HG02623 (cell line): Measurements from ENCODE around the gene B3GALT6.

Source experiments
- ATAC-seq: cut with Tn5 transposase; IDR thresholded peaks from one replicate; pipeline ENCODE4 v1.9.1; 2021; ENCODE audit warnings: moderate library complexity; ENCODE audit not compliant: unreplicated experiment

Gene B3GALT6

GRCh38 chr1:1200876-1201810 is 30.9 kb upstream of the B3GALT6 start:
- ATAC-seq, result no peak

GRCh38 chr1:1202831-1203560 is 29.0 kb upstream of the B3GALT6 start:
- no peak for ATAC-seq

- no peak for ATAC-seq
Measured at GRCh38 chr1:1203561-1204424, 28.2 kb upstream of the B3GALT6 start.

DNA sequence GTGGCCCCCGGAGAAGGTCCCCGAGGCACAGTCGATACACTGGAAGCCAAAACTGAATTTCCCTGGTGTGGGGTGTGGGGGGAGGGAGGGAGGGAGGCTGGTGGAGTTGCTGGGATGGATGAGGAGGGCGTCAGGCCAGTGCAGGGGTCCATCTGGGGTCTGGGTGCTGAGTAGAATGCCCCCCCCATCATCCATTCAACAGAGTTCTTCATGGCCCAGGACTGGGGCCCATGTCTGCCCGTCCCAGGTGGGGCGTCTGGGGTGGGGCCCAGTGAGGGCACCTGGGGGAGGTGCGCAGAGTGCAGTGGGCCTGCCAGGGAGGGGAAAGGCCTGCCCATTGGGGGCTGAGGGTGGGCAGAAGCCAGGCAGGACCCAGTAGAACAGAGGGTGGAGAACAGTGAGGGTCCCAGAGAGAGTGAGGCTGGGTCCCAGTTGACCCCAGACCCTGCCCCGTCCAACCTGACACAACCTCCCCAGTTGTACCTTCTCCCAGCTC is 27.6 kb upstream of the B3GALT6 start:
- no peak for ATAC-seq

DNA sequence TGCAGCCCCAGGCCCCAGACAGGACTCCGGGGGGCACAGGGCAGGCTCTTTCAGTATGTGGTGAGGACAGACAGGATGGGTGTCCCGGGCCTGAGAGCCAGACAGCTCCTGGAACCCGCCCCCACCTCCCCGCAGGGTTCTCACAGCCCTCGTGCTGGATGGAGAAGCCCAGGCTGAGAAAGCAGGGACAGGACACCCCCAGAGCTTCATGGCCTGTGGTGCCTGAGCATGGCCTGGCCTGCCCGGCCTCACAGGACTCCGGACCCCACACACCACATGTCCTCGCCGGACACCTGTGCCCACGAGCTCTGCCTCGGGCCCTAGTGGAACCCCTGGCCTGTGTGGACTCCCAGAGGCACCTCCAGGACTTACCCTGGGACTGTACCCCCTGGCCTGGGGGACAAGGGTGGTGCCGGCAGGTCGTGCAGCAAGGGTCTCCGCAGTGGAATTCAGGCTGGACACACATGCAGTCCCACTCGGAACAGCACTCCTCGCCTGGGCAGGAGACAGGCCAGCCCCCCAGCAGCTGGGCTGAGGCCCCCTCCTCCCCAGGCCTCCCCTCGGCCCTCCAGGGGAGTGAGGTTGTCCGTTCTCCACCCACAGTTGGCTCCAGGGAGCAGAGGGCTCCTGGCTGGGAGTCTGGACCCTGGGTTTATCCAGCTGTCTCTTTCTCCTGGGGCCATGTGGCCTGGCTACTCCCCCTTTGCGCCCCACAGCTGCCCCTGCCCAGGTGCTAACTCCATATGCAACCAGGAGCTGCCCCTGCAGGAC is 26.9 kb upstream of the B3GALT6 start:
- no peak for ATAC-seq

- ATAC-seq, result no peak
Measured at GRCh38 chr1:1205769-1206375, 26.2 kb upstream of the B3GALT6 start.

DNA sequence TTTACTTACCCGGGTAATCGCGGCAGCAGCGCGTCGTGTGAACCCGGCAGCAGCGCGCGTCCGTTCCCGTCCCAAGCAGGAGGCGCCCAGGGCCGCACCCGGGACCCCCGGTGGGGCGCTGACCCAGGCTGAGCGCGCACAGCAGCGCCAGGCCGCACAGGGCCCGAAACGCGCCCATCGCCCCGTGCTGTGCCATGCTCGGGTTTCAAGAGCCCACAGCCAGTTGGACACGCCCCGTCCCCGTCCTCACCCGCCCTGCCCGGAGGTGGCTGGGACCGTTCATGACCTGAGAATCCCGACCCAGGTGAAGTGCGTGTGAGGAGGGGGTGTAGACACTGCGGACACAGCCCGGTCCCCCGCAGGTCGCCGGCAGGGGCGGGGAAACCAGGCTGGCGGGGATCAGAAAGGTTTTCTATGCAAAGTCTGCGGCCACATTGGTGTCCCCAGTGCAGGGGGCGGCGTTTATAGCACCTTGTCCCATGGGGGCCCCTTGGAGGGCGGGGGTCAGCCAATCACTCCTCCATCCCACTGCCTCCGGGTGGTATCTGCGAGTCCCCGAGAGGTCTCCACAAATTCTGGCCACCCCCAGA is 25.6 kb upstream of the B3GALT6 start, which contains the start of gene TNFRSF18:
TSS of gene TNFRSF18 (minus strand) at position 217 of the 590 bp plus-strand sequence. CDS start at position 196, 21 bp downstream.
- ATAC-seq, result peak; percentile 31

DNA sequence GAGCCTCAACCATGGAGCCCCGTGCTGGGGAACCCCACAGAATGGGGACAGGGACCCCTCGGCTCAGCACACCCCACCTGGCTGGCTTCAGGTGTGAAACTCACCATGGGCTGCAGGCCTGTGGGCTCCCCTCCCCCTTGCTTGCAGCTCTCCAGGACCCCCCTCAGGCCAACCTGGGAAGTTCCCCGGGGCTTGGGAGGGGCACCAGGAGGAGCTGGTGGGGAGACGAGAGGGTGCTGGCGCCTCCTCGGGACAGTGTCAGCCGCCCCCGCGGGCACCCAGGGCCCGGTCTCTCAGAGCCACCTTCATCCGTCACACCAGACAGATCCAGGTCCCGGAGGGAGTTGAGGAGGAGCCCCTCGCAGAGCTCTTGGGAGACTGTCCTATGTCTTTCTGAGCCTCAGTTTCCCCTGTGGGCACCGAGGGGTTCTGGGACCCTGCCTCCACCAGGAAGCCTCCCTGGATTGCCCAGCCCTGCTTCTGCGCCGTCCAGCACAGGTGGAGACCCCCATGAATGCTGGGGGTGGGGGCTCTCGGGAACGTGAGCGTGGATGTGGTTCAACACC is 25.0 kb upstream of the B3GALT6 start:
- no peak for ATAC-seq

DNA sequence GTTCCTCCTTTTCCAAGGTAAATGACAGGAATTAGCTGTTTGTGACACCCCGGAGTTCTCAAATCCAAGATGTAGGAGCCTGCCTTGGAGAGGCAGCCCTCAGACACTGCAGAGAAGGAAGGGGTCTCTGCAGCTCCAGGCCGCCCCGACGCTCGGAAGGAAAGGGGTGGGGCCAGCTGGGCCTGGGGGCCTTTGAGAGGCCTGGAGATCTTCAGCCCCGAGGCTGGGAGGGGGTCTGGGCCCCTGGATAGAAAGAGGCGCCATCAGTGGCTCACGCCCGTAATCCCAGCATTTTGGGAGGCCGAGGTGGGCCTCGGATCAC is 24.5 kb upstream of the B3GALT6 start:
- no peak for ATAC-seq

DNA sequence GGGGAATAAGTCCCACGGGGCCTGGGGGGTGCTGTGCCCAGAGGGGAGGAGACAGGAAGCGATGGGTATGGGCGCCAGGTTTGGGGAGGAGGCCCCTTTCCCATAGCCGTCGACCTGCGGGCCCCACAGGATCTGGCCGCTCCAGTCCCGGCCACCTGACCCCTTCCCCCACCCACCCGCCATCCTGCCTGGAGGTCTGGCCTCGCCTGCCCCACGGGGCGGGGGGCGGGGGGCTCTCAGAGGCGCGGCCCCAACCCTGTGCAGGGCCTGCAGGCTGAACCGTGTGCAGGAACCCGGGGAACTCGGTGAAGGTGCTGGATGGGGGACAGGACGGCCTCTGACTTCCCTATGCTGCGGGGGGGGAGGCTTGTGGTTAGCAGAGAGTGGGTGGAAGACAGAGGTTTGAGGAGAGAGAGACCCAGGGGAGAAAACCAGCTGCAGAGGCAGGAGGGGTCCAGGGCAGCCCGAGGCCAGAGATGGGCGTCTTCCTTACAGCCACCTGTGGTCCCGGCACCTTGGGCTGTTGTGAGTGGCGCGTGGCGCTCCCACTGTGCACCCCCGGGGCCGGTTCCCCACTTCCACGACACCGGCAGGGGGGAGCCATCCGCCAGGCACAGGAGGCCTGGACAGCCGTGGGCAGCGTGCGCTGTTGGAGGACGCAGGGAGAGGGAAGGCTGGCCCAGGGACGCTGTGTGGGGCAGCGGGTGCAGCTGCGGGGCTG is 23.2 kb upstream of the B3GALT6 start:
- ATAC-seq, result no peak

DNA sequence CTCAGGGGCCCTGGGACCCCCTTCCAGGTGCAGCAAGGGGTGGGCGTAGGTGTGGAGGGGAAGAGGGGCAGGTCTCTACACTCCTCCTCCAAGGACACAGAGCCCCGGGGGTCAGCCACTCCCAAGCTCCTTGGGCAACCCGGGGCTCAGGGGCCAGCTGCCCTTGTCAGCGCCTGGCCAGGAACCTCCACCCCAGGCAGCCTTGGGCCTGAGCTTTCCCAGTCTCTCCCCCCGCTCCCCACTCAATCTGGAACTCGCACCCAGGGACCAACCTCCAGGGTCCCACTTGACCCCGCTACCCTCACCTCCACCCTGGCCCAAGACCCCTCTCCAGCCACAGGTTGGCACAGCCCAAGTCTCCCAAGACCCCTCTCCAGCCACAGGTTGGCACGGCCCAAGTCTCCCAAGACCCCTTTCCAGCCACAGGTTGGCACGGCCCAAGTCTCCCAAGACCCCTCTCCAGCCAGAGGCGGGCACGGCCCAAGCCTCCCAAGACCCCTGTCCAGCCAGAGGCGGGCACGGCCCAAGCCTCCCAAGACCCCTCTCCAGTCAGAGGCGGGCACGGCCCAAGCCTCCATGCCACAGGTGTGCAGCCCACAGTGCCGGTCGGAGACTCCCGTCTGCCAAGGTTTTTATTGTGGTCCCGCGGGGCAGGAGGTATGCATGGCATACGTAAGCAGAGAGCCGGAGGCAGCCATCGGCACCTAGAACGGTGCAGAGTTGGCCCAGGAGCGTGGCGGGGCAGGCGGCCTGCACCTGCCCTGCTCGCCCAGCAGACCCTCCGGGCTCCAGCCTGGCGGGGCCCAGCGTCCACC is 21.1 kb upstream of the B3GALT6 start:
- no peak for ATAC-seq

DNA sequence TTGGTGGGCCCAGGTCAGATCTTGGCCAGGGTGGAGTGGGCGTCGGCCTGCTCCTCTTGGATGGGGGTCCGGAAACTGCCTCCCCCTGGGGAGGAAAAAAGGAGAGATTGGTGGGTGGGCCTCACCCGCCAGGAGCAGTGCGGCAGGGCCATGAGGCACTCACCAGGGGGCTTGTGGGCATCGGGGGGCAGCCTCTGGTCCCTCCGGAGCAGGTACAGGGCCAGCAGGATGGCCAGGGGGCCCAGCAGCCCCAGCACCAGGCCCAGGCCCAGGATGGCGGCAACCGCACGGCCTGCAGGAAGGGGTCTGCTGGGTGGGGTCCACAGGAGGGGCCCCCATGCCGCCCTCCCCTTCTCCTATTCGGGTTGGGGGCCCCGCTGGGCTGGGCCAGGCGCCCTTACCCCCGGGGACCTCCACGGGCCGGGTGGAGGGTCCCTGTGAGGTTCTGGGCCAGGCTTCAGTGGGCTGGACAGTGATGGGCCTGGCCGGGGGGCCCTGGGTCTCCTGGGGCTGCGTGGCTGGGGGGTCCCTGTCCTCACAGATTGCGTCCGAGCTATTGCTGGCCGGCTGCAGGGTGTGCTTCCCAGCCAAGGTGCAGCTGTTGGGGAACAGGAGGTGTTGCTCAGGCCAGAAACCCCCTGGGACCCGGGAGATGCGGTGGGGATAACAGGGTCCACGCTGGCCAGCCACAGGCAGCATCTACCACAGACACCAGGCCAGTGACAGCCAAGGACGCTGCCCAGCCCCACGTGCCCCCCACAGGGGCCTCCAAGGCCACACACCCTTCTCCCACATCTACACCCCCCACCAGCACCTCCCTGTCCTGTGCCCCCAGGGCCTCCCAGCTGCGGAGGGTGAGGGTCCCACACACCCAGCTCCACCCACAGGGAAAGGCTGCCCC is 20.2 kb upstream of the B3GALT6 start:
- ATAC-seq, result no peak

GRCh38 chr1:1212780-1213344 is 19.2 kb upstream of the B3GALT6 start:
- no peak for ATAC-seq

DNA sequence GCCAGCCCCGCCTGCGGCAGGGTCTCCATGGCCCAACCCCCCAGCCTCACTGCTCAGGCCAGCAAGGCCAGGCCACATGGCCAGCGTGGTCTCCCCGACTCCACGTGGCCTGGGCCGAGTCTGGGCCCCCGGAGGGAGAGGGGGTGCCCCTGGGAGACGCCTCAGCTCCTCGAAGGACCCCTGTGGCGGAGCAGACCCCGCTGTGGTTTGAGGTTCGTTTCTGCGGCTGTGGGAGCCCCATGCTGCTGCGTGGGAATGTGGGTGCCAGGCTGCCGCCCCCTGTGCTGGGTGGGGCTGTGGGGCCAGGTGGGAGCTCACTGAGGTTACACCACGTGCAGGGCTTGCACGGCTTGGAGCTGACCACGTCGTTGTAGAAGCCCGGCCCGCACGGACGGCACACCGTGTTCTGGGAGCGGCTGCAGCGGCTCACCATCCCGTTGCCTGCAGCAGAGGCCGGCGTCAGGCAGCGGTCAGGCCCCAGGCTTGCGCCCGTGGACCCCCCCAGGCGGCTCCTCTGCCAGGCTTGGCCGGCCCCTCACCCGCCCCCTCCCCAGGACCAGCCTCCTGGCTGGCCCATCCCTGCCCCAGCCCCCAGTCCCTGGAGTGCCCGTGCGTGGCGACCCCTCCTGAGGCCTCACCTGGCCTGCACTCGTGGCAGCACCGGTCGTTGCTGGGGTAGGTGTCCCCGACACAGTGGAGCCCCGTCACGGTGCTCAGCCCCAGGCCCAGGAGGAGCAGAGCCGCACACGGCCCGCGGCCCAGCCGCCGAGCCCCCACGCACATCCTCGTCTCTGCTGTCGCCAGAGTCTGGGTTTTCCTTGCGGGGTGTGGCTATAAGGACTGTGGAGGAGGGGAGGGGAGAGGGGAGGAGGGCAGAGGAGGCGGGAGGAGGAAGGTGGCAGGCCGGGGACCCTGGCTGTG is 18.4 kb upstream of the B3GALT6 start, which contains the start of gene TNFRSF4:
TSS of gene TNFRSF4 (minus strand) at position 809 of the 921 bp plus-strand sequence. CDS start at position 783, 26 bp downstream.
- ATAC-seq, result no peak

- no peak for ATAC-seq
Measured at GRCh38 chr1:1215080-1215676, 16.9 kb upstream of the B3GALT6 start.
